GM23248 (cell line): ENCODE results near the gene TGOLN2. TPM values are rescaled to one million over a fixed set of nuclear protein-coding genes. Genes with fewer than 3 reads are reported as not detected.

Experiments used
- DNase-seq: peaks from one replicate; pipeline ENCODE4 v3.0.0-alpha.2; 2015
- H2AFZ ChIP-seq: fragments of 200-600 bp; sonication (generic); 2 replicates; pipeline ENCODE4 v1.6.1; 2016; ENCODE audit warnings: antibody characterized with exemption
- H3F3A ChIP-seq: fragments of 200-600 bp; sonication (generic); 2 replicates; pipeline ENCODE4 v1.6.1; 2016; ENCODE audit warnings: mild to moderate bottlenecking, antibody characterized with exemption, mixed run types; ENCODE audit not compliant: insufficient read depth
- H3K27ac ChIP-seq: fragments of 200-600 bp; sonication (generic); 2 replicates; pipeline ENCODE4 v1.5.1; 2016; ENCODE audit warnings: mild to moderate bottlenecking
- H3K27me3 ChIP-seq: fragments of 200-600 bp; sonication (generic); replicated peaks from 2 replicates; pipeline ENCODE4 v1.6.1; 2016; ENCODE audit warnings: mild to moderate bottlenecking; ENCODE audit not compliant: insufficient read depth
- H3K36me3 ChIP-seq: fragments of 200-600 bp; sonication (generic); 2 replicates; pipeline ENCODE4 v1.6.1; 2016; ENCODE audit warnings: low read depth, mild to moderate bottlenecking
- H3K4me1 ChIP-seq: fragments of 200-600 bp; sonication (generic); 2 replicates; pipeline ENCODE4 v1.6.1; 2016; ENCODE audit warnings: mild to moderate bottlenecking; ENCODE audit not compliant: insufficient read depth
- H3K4me2 ChIP-seq: fragments of 200-600 bp; sonication (generic); one replicate; pipeline ENCODE4 v1.6.1; 2016; ENCODE audit warnings: mild to moderate bottlenecking; ENCODE audit not compliant: unreplicated experiment
- H3K4me3 ChIP-seq: fragments of 200-600 bp; sonication (generic); 2 replicates; pipeline ENCODE4 v1.5.1; 2016; ENCODE audit warnings: mild to moderate bottlenecking
- H3K79me2 ChIP-seq: fragments of 200-600 bp; sonication (generic); 2 replicates; pipeline ENCODE4 v1.6.1; 2016; ENCODE audit warnings: mild to moderate bottlenecking; ENCODE audit not compliant: insufficient read depth
- H3K9ac ChIP-seq: fragments of 200-600 bp; sonication (generic); 2 replicates; pipeline ENCODE4 v1.6.1; 2016; ENCODE audit warnings: mild to moderate bottlenecking
- H3K9me2 ChIP-seq: fragments of 200-600 bp; sonication (generic); 2 replicates; pipeline ENCODE4 v1.6.1; 2016; ENCODE audit warnings: mixed run types, mild to moderate bottlenecking, moderate library complexity; ENCODE audit not compliant: insufficient read depth
- H3K9me3 ChIP-seq: fragments of 200-600 bp; sonication (generic); one replicate; pipeline ENCODE4 v1.6.1; 2017; ENCODE audit warnings: low read depth
- H4K20me1 ChIP-seq: fragments of 200-600 bp; sonication (generic); 2 replicates; pipeline ENCODE4 v1.6.0; 2016; ENCODE audit not compliant: insufficient read depth
- EZH2 ChIP-seq: fragments of 200-600 bp; sonication (generic); IDR thresholded peaks from 2 replicates; pipeline ENCODE4 v1.6.1; 2018; ENCODE audit warnings: antibody characterized with exemption, mild to moderate bottlenecking; ENCODE audit not compliant: insufficient read depth, poor library complexity, severe bottlenecking
- EZH2phosphoT487 ChIP-seq: fragments of 200-600 bp; sonication (generic); IDR thresholded peaks from 2 replicates; pipeline ENCODE4 v1.6.1; 2018; ENCODE audit warnings: antibody characterized with exemption, moderate library complexity, mild to moderate bottlenecking, low read depth; ENCODE audit not compliant: insufficient read depth
- WGBS, 2 experiments: methylation state at CpG; one replicate each; pipeline ENCODE4 v1.1.6; 2015 to 2017; ENCODE audit warnings: low lambda C conversion rate in 2 of 2, low coverage in 1 of 2; ENCODE audit errors: missing lambda C conversion rate in 2 of 2; 5-methylcytosine and 5-hydroxymethylcytosine counted together
- in situ Hi-C: fragments of 300-500 bp; cut with MboI; formaldehyde crosslinking; loops from 2 replicates; pipeline ENCODE4 v1.15.0; 2020
- polyA plus RNA-seq: library from polyadenylated mRNA; unstranded; fragments of >200 nt; fragmentation: Nextera tagmentation; extraction: Ambion mirVana; gene quantifications from 2 replicates; pipeline ENCODE4 v1.2.1, GENCODE V29; 2016
- total RNA-seq: library from RNA; depleted of rRNA; stranded (reverse); fragments of >200 nt; shearing (Covaris generic); gene quantifications from 2 replicates; pipeline ENCODE4 v1.2.3, GENCODE V29; 2014; rRNA removed

TGOLN2 gene
- total RNA-seq (96.8 and 125 TPM in 2 replicates), polyA plus RNA-seq (117 and 118 TPM in 2 replicates)

- no peaks in the 10 kb centered on the region for H3K27me3 ChIP-seq
- WGBS, 2 experiments = 0 to 2% methylated on average over 50 to 57 of the region's 57 CpGs
- peak within 1 kb of the TSS; percentile 87 for H3K27ac ChIP-seq
- TF ChIP-seq EZH2phosphoT487 (no peak), EZH2 (no peak)
- peak within 1 kb of the TSS; percentile 99 for H3K4me2 ChIP-seq
- no peaks in the 10 kb centered on the region for H3K9me3 ChIP-seq
- H3K79me2 ChIP-seq = peaks cover 45% of the 10 kb centered on the region
- in situ Hi-C loops = no loop called here
- H4K20me1 ChIP-seq = no peaks in the 10 kb centered on the region; the same call in 1 of the 2 replicates
- H3K36me3 ChIP-seq = peaks cover 17% of the 10 kb centered on the region; the same call in 1 of the 2 replicates
- H2AFZ ChIP-seq = peak within 1 kb of the TSS; percentile 98
- peak; percentile 98 for DNase-seq
- H3K9ac ChIP-seq = peak within 1 kb of the TSS; percentile 90
- H3F3A ChIP-seq = peaks cover 29% of the 10 kb centered on the region
- no peaks in the 10 kb centered on the region for H3K9me2 ChIP-seq
- H3K4me1 ChIP-seq = peaks cover 16% of the 10 kb centered on the region; the same call in 1 of the 2 replicates
- peak within 1 kb of the TSS; percentile 89 for H3K4me3 ChIP-seq
These were observed at the start of gene TGOLN2 for GRCh38 chr2:85327822-85328617. Gene TGOLN2 (minus strand): TSS chr2:85327989. CDS start chr2:85327962, 27 bp downstream.

- Histone ChIP-seq H2AFZ (no peak overlapping the region), H3F3A (no peaks in the 10 kb centered on the region), H3K4me1 (no peaks in the 10 kb centered on the region), H3K9me3 (no peaks in the 10 kb centered on the region), H3K27ac (no peak overlapping the region), H3K4me3 (no peak overlapping the region), H3K9ac (no peak overlapping the region), H3K9me2 (no peaks in the 10 kb centered on the region), H3K36me3 (peaks cover 26% of the 10 kb centered on the region), H3K27me3 (no peaks in the 10 kb centered on the region), H4K20me1 (no peaks in the 10 kb centered on the region), H3K4me2 (no peak overlapping the region), H3K79me2 (no peaks in the 10 kb centered on the region)
- TF ChIP-seq EZH2phosphoT487 (no peak), EZH2 (no peak)
- 67 to 74% methylated on average over 11 of the region's 11 CpGs for WGBS, 2 experiments
- DNase-seq = peak; percentile 14
- in situ Hi-C loops = no loop called here
These were observed 49.3 kb upstream of the TGOLN2 start for GRCh38 chr2:85377083-85377482.

- Histone ChIP-seq H3K36me3 (peaks cover 26% of the 10 kb centered on the region), H3K9me2 (no peaks in the 10 kb centered on the region), H3K9ac (no peak overlapping the region), H4K20me1 (no peaks in the 10 kb centered on the region), H3F3A (no peaks in the 10 kb centered on the region), H3K4me3 (no peak overlapping the region), H3K4me1 (no peaks in the 10 kb centered on the region), H3K4me2 (no peak overlapping the region), H3K27ac (no peak overlapping the region), H3K27me3 (no peaks in the 10 kb centered on the region), H3K79me2 (no peaks in the 10 kb centered on the region), H3K9me3 (no peaks in the 10 kb centered on the region), H2AFZ (no peak overlapping the region)
- peak; percentile 25 for DNase-seq
- TF ChIP-seq EZH2phosphoT487 (no peak), EZH2 (no peak)
- in situ Hi-C loops = no loop called here
- 95 to 96% methylated on average over 5 of the region's 5 CpGs for WGBS, 2 experiments
These were observed 48.7 kb upstream of the TGOLN2 start for GRCh38 chr2:85376291-85377065.

GRCh38 chr2:85371045-85371444 is 43.3 kb upstream of the TGOLN2 start:
- Histone ChIP-seq H3K9ac (no peak overlapping the region), H2AFZ (no peak overlapping the region), H3K4me1 (no peaks in the 10 kb centered on the region), H3K4me3 (no peak overlapping the region), H3K9me3 (no peaks in the 10 kb centered on the region), H3K9me2 (no peaks in the 10 kb centered on the region), H3F3A (no peaks in the 10 kb centered on the region), H3K4me2 (no peak overlapping the region), H3K36me3 (no peaks in the 10 kb centered on the region), H3K27me3 (no peaks in the 10 kb centered on the region), H3K79me2 (no peaks in the 10 kb centered on the region), H3K27ac (no peak overlapping the region), H4K20me1 (no peaks in the 10 kb centered on the region)
- no peak for DNase-seq
- WGBS, 2 experiments = 93 to 98% methylated on average over 11 of the region's 11 CpGs
- TF ChIP-seq EZH2 = no peak
- in situ Hi-C loops = no loop called here
